ENCODE results near the gene PDIA4. TPM values are rescaled to one million over a fixed set of nuclear protein-coding genes. Genes with fewer than 3 reads are reported as not detected.

PDIA4 gene
- total RNA-seq, 1 experiment from 2014 or later = 191 TPM

DNA sequence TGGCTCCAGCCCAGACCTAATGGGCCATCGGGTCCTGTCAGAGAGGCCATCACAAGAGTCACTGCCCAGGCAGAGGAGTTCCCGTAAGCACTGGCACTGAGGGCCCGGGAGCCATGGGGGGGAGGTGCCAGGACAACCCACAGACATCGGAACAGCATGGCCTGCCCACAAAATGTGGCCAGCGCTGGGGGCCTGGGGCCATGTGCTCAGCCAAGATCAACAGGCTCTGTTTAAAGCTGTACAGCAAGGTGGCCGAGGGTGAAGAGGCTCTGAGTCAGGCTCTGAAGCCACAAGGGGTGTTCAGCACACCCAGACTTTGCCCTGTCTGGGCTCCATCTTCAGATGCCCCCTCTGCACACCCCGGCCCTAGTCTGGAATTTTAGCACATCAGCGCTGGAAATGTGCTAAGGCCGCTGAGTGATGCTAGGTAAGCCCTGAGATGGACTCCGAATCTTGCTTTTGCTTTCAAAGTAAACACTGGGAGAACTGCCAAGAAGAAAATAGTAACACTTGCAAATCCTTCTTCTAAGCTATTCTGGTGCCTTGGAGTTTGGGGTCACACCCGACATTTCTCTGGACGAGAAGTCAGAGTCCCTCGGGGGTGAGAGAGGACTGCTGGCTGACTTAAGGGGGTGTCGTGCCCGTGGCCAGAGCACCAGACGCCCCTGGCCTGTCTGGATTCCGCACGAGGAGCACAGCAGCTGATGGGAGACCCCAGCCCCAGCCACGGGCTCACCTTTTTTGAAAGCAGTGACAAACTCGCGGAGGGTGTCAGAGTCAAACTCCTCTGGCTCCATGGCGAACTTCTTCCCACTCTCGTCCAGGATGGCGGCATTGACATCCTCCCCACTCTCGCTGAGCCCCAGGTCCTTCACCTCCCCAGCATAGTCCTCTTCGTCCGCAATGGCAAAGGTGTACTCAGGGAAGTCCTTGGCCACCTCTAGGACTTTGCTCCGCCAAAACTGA lies 23.6 kb downstream of the PDIA4 start:
- no peaks in the 10 kb centered on the region for H3K27me3 Mint-ChIP-seq (ENCODE audit: insufficient read depth, unreplicated experiment)
- BruUV-seq (replicated peaks) = no TSS peak
- peaks cover 50% of the 10 kb centered on the region for H3K36me3 Mint-ChIP-seq (ENCODE audit: insufficient read depth, unreplicated experiment)
- CTCF ChIA-PET = interaction anchor here (0.6 to 1.2 kb wide), 12 partner anchors 8 to 259 kb away, joined by 3 to 9 read pairs (median 3); partner anchors contain the start of gene ZNF786
- POLR2A ChIA-PET = interaction anchor here (0.6 kb wide), 1 partner anchor 83 kb away, joined by 3 read pairs; no protein-coding TSS in a partner anchor
- H3K9me3 Mint-ChIP-seq (ENCODE audit: unreplicated experiment) = no peaks in the 10 kb centered on the region
- no peak overlapping the region for H3K27ac Mint-ChIP-seq (ENCODE audit: low read depth, unreplicated experiment)
- H3K4me3 Mint-ChIP-seq (ENCODE audit: unreplicated experiment) = no peak overlapping the region
- intact Hi-C loops (cut with micrococcal nuclease) = loop anchor here (1.0 kb wide), 1 partner anchor 86 kb away; the partner anchor contains the start of gene ZNF786
- DNase-seq (ENCODE audit: unreplicated experiment) = no peak
- TF ChIP-seq, protein P1, sequence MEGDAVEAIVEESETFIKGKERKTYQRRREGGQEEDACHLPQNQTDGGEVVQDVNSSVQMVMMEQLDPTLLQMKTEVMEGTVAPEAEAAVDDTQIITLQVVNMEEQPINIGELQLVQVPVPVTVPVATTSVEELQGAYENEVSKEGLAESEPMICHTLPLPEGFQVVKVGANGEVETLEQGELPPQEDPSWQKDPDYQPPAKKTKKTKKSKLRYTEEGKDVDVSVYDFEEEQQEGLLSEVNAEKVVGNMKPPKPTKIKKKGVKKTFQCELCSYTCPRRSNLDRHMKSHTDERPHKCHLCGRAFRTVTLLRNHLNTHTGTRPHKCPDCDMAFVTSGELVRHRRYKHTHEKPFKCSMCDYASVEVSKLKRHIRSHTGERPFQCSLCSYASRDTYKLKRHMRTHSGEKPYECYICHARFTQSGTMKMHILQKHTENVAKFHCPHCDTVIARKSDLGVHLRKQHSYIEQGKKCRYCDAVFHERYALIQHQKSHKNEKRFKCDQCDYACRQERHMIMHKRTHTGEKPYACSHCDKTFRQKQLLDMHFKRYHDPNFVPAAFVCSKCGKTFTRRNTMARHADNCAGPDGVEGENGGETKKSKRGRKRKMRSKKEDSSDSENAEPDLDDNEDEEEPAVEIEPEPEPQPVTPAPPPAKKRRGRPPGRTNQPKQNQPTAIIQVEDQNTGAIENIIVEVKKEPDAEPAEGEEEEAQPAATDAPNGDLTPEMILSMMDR (IDR thresholded peaks at IDR 0.05; ENCODE audit: unreplicated experiment) = no peak
- no peaks in the 10 kb centered on the region for H3K4me1 Mint-ChIP-seq (ENCODE audit: insufficient read depth, unreplicated experiment)

DNA sequence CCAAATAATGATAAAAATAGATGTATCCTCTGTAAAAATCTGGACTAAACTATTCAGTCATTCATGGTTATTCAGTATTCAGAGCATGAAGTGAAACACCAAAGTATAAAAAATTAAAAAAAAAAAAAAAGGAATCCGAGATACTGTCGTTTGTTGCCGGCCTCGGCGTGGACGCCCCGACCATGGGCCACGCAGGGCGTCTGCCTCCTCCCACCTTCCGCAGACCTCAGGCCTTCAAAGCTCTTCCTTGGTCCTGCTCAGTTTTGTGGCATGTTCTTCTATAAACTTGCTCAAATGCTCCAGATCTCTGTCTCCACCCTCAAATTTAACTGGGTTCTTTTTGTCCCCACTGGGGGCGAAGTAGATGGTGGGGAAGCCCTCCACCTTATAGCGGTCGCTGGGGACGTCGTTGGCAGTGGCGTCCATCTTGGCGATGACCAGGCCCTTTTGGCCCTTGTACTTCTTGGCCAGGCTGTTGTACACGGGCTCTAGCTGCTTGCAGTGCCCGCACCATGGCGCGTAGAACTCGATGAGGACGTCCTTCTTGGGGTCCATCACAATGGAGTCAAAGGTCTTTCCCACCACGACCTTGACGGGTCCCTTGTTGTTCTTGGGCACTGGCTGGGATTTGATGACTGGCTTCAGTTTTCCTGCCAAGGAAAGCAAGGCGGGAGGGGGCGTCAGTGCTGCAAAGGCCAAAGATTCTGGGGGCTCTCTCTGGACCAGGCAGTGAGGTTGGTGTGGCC lies 24.6 kb downstream of the PDIA4 start:
- H3K36me3 Mint-ChIP-seq (ENCODE audit: insufficient read depth, unreplicated experiment) = peaks cover 42% of the 10 kb centered on the region
- no peaks in the 10 kb centered on the region for H3K27me3 Mint-ChIP-seq (ENCODE audit: insufficient read depth, unreplicated experiment)
- TF ChIP-seq, protein P1 (IDR thresholded peaks at IDR 0.05; ENCODE audit: unreplicated experiment) = no peak
- intact Hi-C loops (cut with micrococcal nuclease) = no loop called here
- H3K4me1 Mint-ChIP-seq (ENCODE audit: insufficient read depth, unreplicated experiment) = no peaks in the 10 kb centered on the region
- H3K9me3 Mint-ChIP-seq (ENCODE audit: unreplicated experiment) = no peaks in the 10 kb centered on the region
- no peak overlapping the region for H3K4me3 Mint-ChIP-seq (ENCODE audit: unreplicated experiment)
- no peak for DNase-seq (ENCODE audit: unreplicated experiment)
- POLR2A ChIA-PET = no interaction called here
- BruUV-seq (replicated peaks) = TSS peak; percentile 79
- CTCF ChIA-PET = interaction anchor here (0.5 to 1.0 kb wide), 3 partner anchors 9 to 529 kb away, joined by 3 to 4 read pairs (median 3); no protein-coding TSS in a partner anchor
- no peak overlapping the region for H3K27ac Mint-ChIP-seq (ENCODE audit: low read depth, unreplicated experiment)

DNA sequence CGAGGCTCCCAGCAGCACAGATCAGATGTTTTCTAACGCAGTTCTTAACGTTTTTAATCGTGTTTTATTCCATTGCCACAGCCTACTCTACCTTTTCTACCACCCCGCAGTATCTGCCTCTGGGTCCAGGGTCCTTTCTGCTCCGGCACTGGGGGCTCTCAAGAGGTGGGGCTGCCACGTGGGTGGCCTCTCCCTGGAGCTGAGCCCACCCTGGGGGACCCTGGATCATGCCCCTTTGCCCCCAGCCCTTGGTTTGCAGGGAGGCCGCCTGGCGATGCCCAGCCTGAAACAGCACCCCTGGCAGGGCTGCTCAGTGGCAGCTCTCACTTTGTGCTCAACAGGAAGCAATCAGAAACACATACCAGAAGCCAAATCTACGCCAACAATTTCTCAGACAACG lies 25.3 kb downstream of the PDIA4 start:
- no TSS peak for BruUV-seq (replicated peaks)
- POLR2A ChIA-PET = interaction anchor here (1.3 kb wide), 1 partner anchor 9 kb away, joined by 3 read pairs; no protein-coding TSS in a partner anchor
- intact Hi-C loops (cut with micrococcal nuclease) = no loop called here
- Mint-ChIP-seq H3K4me3 (ENCODE audit: unreplicated experiment) (no peak overlapping the region), H3K9me3 (ENCODE audit: unreplicated experiment) (no peaks in the 10 kb centered on the region), H3K36me3 (ENCODE audit: insufficient read depth, unreplicated experiment) (peaks cover 35% of the 10 kb centered on the region), H3K27ac (ENCODE audit: low read depth, unreplicated experiment) (no peak overlapping the region), H3K27me3 (ENCODE audit: insufficient read depth, unreplicated experiment) (no peaks in the 10 kb centered on the region), H3K4me1 (ENCODE audit: insufficient read depth, unreplicated experiment) (no peaks in the 10 kb centered on the region)
- CTCF ChIA-PET = interaction anchor here (0.5 to 0.8 kb wide), 3 partner anchors 9 to 529 kb away, joined by 3 to 4 read pairs (median 3); no protein-coding TSS in a partner anchor
- no peak for DNase-seq (ENCODE audit: unreplicated experiment)
- TF ChIP-seq, protein P1 (IDR thresholded peaks at IDR 0.05; ENCODE audit: unreplicated experiment) = no peak
